Measurements from ENCODE around the gene CYYR1.

CYYR1 gene

GRCh38 chr21:26572702-26573381 lies at the start of gene CYYR1:
Gene CYYR1, minus strand, starts transcription at chr21:26573286. Its CDS starts 346 bp downstream, at chr21:26572940.
- DNase-seq (ENCODE audit: low read depth): no peak

GRCh38 chr21:26617176-26617575 lies 44.1 kb upstream of the CYYR1 start:
- DNase-seq (ENCODE audit: low read depth): no peak

GRCh38 chr21:26614251-26614650 lies 41.2 kb upstream of the CYYR1 start:
- DNase-seq (ENCODE audit: low read depth): no peak

GRCh38 chr21:26599261-26599660 lies 26.2 kb upstream of the CYYR1 start:
- DNase-seq (ENCODE audit: low read depth): no peak

- DNase-seq (ENCODE audit: low read depth): no peak
Observed at GRCh38 chr21:26597981-26598380, 24.9 kb upstream of the CYYR1 start.

- DNase-seq (ENCODE audit: low read depth): no peak
Observed at GRCh38 chr21:26597031-26597430, 23.9 kb upstream of the CYYR1 start.

- DNase-seq (ENCODE audit: low read depth): no peak
Observed at GRCh38 chr21:26595971-26596370, 22.9 kb upstream of the CYYR1 start.

- no peak for DNase-seq (ENCODE audit: low read depth)
Observed at GRCh38 chr21:26593800-26594199, 20.7 kb upstream of the CYYR1 start.

- DNase-seq (ENCODE audit: low read depth): no peak
Observed at GRCh38 chr21:26591543-26591942, 18.5 kb upstream of the CYYR1 start.

GRCh38 chr21:26588446-26588845 lies 15.4 kb upstream of the CYYR1 start:
- DNase-seq (ENCODE audit: low read depth): no peak

GRCh38 chr21:26587736-26588201 lies 14.7 kb upstream of the CYYR1 start:
- no peak for DNase-seq (ENCODE audit: low read depth)

- no peak for DNase-seq (ENCODE audit: low read depth)
Observed at GRCh38 chr21:26583769-26584168, 10.7 kb upstream of the CYYR1 start.

GRCh38 chr21:26581818-26582217 lies 8.7 kb upstream of the CYYR1 start:
- no peak for DNase-seq (ENCODE audit: low read depth)

- no peak for DNase-seq (ENCODE audit: low read depth)
Observed at GRCh38 chr21:26572076-26572701, 897 bp downstream of the CYYR1 start.

GRCh38 chr21:26570203-26570602 lies 2.9 kb downstream of the CYYR1 start:
- no peak for DNase-seq (ENCODE audit: low read depth)

- DNase-seq (ENCODE audit: low read depth): no peak
Observed at GRCh38 chr21:26565546-26565945, 7.5 kb downstream of the CYYR1 start.

GRCh38 chr21:26565111-26565510 lies 8.0 kb downstream of the CYYR1 start:
- no peak for DNase-seq (ENCODE audit: low read depth)

GRCh38 chr21:26563856-26564503 lies 9.1 kb downstream of the CYYR1 start:
- DNase-seq (ENCODE audit: low read depth): no peak

- DNase-seq (ENCODE audit: low read depth): no peak
Observed at GRCh38 chr21:26560612-26561011, 12.5 kb downstream of the CYYR1 start.

GRCh38 chr21:26559099-26559498 lies 14.0 kb downstream of the CYYR1 start:
- DNase-seq (ENCODE audit: low read depth): no peak

GRCh38 chr21:26557106-26557505 lies 16.0 kb downstream of the CYYR1 start:
- DNase-seq (ENCODE audit: low read depth): no peak

- DNase-seq (ENCODE audit: low read depth): no peak
Observed at GRCh38 chr21:26555540-26556146, 17.4 kb downstream of the CYYR1 start.

- DNase-seq (ENCODE audit: low read depth): no peak
Observed at GRCh38 chr21:26554365-26554764, 18.7 kb downstream of the CYYR1 start.

All from activated gamma-delta T cell treated with anti-CD3 and anti-CD28 coated beads, Interleukin-2, amount 50 U/mL, for 16 hours (primary cell).